Mucosa of rectum (tissue), 2 donors: ENCODE results near the gene SLC25A40.
"Not testable (repeated sequence)": the region's sequence is repeated elsewhere in the genome, so short reads cannot be mapped to it uniquely, and the experiment has no call there.

ENCODE experiments used
- H3K27ac ChIP-seq, 2 donors: one replicate each; pipeline ENCODE4 v1.7.0; 2013; ENCODE audit warnings: inconsistent platforms in 2 of 2, low read depth in 2 of 2, low read length in 2 of 2
- H3K27me3 ChIP-seq, 2 donors: one replicate each; pipeline ENCODE4 v1.7.0; 2013; ENCODE audit warnings: low read length in 2 of 2; ENCODE audit not compliant: control insufficient read depth in 2 of 2, insufficient read depth in 2 of 2
- H3K36me3 ChIP-seq, 2 donors: one replicate each; pipeline ENCODE4 v1.7.0; 2013; ENCODE audit warnings: low read length in 2 of 2; ENCODE audit not compliant: control insufficient read depth in 2 of 2, insufficient read depth in 2 of 2
- H3K4me1 ChIP-seq, 2 donors: one replicate each; pipeline ENCODE4 v1.7.0; 2013; ENCODE audit warnings: low read length in 2 of 2, mild to moderate bottlenecking in 1 of 2; ENCODE audit not compliant: control insufficient read depth in 2 of 2, insufficient read depth in 2 of 2
- H3K4me3 ChIP-seq, 2 donors: one replicate each; pipeline ENCODE4 v1.7.0; 2013; ENCODE audit warnings: low read length in 2 of 2
- H3K9ac ChIP-seq, 2 donors: one replicate each; pipeline ENCODE4 v1.7.0; 2013; ENCODE audit warnings: low read length in 2 of 2, low read depth in 1 of 2, mild to moderate bottlenecking in 1 of 2
- H3K9me3 ChIP-seq, 2 donors: one replicate each; pipeline ENCODE4 v1.7.0; 2013; ENCODE audit warnings: low read length in 2 of 2; ENCODE audit not compliant: control insufficient read depth in 2 of 2
- donor health status: healthy.
- donor health status: Normal muscosa, but diverticular disease.

Gene SLC25A40

GRCh38 chr7:87872346-87872745 lies 3.8 kb downstream of the SLC25A40 start:
- Histone ChIP-seq H3K27ac (no peak overlapping the region), H3K4me1 (peaks cover 9 to 18% of the 10 kb centered on the region in 2 donors)

GRCh38 chr7:87870471-87870870 lies 5.7 kb downstream of the SLC25A40 start:
- Histone ChIP-seq H3K9me3 (peaks cover 3 to 15% of the 10 kb centered on the region in 2 donors), H3K4me3 (no peak overlapping the region), H3K27ac (no peak overlapping the region), H3K27me3 (no peaks in the 10 kb centered on the region), H3K4me1 (peaks cover 9 to 13% of the 10 kb centered on the region in 2 donors), H3K9ac (no peak overlapping the region), H3K36me3 (peaks cover 0 to 19% of the 10 kb centered on the region in 2 donors)

More at GRCh38 chr7:87872346-87872745, 3.8 kb downstream of the SLC25A40 start:
- Histone ChIP-seq H3K9ac (no peak overlapping the region), H3K4me3 (no peak overlapping the region), H3K36me3 (peaks cover 0 to 11% of the 10 kb centered on the region in 2 donors), H3K9me3 (peaks cover 3 to 8% of the 10 kb centered on the region in 2 donors), H3K27me3 (no peaks in the 10 kb centered on the region)

- Histone ChIP-seq H3K36me3 (peaks cover 0 to 20% of the 10 kb centered on the region in 2 donors), H3K9me3 (peaks cover 3 to 15% of the 10 kb centered on the region in 2 donors)
- not testable (repeated sequence) for H3K4me3 ChIP-seq, H3K27ac ChIP-seq, H3K9ac ChIP-seq, H3K4me1 ChIP-seq, H3K27me3 ChIP-seq
Measured at GRCh38 chr7:87866533-87866932, 9.6 kb downstream of the SLC25A40 start.

GRCh38 chr7:87866089-87866488 lies 10.1 kb downstream of the SLC25A40 start:
- no peak overlapping the region for H3K27ac ChIP-seq
- H3K36me3 ChIP-seq: peaks cover 0 to 18% of the 10 kb centered on the region in 2 donors
- H3K4me1 ChIP-seq: no peaks in the 10 kb centered on the region
- H3K9me3 ChIP-seq: peaks cover 3 to 15% of the 10 kb centered on the region in 2 donors
- no peaks in the 10 kb centered on the region for H3K27me3 ChIP-seq
- H3K9ac ChIP-seq: no peak overlapping the region
- no peak overlapping the region for H3K4me3 ChIP-seq

GRCh38 chr7:87858417-87859100 lies 17.6 kb downstream of the SLC25A40 start:
- Histone ChIP-seq H3K9ac (no peak overlapping the region), H3K36me3 (peaks cover 9 to 15% of the 10 kb centered on the region in 2 donors), H3K27ac (no peak overlapping the region), H3K9me3 (no peaks in the 10 kb centered on the region), H3K4me1 (no peaks in the 10 kb centered on the region), H3K27me3 (no peaks in the 10 kb centered on the region), H3K4me3 (no peak overlapping the region)

GRCh38 chr7:87853237-87853864 lies 22.8 kb downstream of the SLC25A40 start:
- no peaks in the 10 kb centered on the region for H3K4me1 ChIP-seq
- H3K9me3 ChIP-seq: no peaks in the 10 kb centered on the region
- no peak overlapping the region for H3K4me3 ChIP-seq
- H3K36me3 ChIP-seq: peaks cover 18 to 23% of the 10 kb centered on the region in 2 donors
- H3K27ac ChIP-seq: no peak overlapping the region
- H3K27me3 ChIP-seq: no peaks in the 10 kb centered on the region
- H3K9ac ChIP-seq: no peak overlapping the region

GRCh38 chr7:87852306-87852705 lies 23.9 kb downstream of the SLC25A40 start:
- H3K36me3 ChIP-seq: peaks cover 12 to 13% of the 10 kb centered on the region in 2 donors
- no peak overlapping the region for H3K9ac ChIP-seq
- H3K4me1 ChIP-seq: no peaks in the 10 kb centered on the region
- H3K9me3 ChIP-seq: no peaks in the 10 kb centered on the region
- H3K27me3 ChIP-seq: no peaks in the 10 kb centered on the region
- H3K27ac ChIP-seq: no peak overlapping the region
- no peak overlapping the region for H3K4me3 ChIP-seq

GRCh38 chr7:87850836-87851593 lies 25.1 kb downstream of the SLC25A40 start:
- no peaks in the 10 kb centered on the region for H3K27me3 ChIP-seq
- no peak overlapping the region for H3K4me3 ChIP-seq
- no peak overlapping the region for H3K9ac ChIP-seq
- no peaks in the 10 kb centered on the region for H3K9me3 ChIP-seq
- H3K27ac ChIP-seq: no peak overlapping the region
- peaks cover 11 to 12% of the 10 kb centered on the region in 2 donors for H3K36me3 ChIP-seq
- no peaks in the 10 kb centered on the region for H3K4me1 ChIP-seq

GRCh38 chr7:87837597-87837996 lies 38.6 kb downstream of the SLC25A40 start:
- Histone ChIP-seq H3K9ac (no peak overlapping the region), H3K27ac (no peak overlapping the region), H3K27me3 (no peaks in the 10 kb centered on the region), H3K36me3 (peaks cover 0 to 2% of the 10 kb centered on the region in 2 donors), H3K4me1 (no peaks in the 10 kb centered on the region), H3K4me3 (no peak overlapping the region), H3K9me3 (no peaks in the 10 kb centered on the region)

GRCh38 chr7:87833130-87833529 lies 43.0 kb downstream of the SLC25A40 start:
- Histone ChIP-seq H3K4me1 (no peaks in the 10 kb centered on the region), H3K9ac (no peak overlapping the region), H3K36me3 (peaks cover 0 to 3% of the 10 kb centered on the region in 2 donors), H3K27ac (no peak overlapping the region), H3K27me3 (no peaks in the 10 kb centered on the region), H3K4me3 (no peak overlapping the region), H3K9me3 (no peaks in the 10 kb centered on the region)
